Mesothelial cell of epicardium (in vitro differentiated cells): ENCODE results near the gene PTGIS. TPM values are rescaled to one million over a fixed set of nuclear protein-coding genes. Genes with fewer than 3 reads are reported as not detected.

Experiments used
- DNase-seq, 2 experiments: peaks; one replicate each; pipeline ENCODE4 v3.0.0; 2021; ENCODE audit warnings: low spot score in 2 of 2; ENCODE audit not compliant: unreplicated experiment in 2 of 2
- H3K27ac Mint-ChIP-seq: 2 replicates; pipeline ENCODE4 v1.8.0; 2021; ENCODE audit warnings: mixed read lengths
- H3K27me3 Mint-ChIP-seq: 2 replicates; pipeline ENCODE4 v1.8.0; 2021; ENCODE audit warnings: low read depth, mixed read lengths
- H3K36me3 Mint-ChIP-seq: 2 replicates; pipeline ENCODE4 v1.8.0; 2021; ENCODE audit warnings: mixed read lengths
- H3K4me1 Mint-ChIP-seq: 2 replicates; pipeline ENCODE4 v1.8.0; 2021; ENCODE audit warnings: mixed read lengths
- H3K4me3 Mint-ChIP-seq: 2 replicates; pipeline ENCODE4 v1.8.0; 2021; ENCODE audit warnings: mild to moderate bottlenecking, moderate library complexity, mixed read lengths
- H3K9me3 Mint-ChIP-seq: 2 replicates; pipeline ENCODE4 v1.8.0; 2021; ENCODE audit warnings: mixed read lengths
- total RNA-seq: library from RNA; stranded (reverse); gene quantifications from 3 replicates; pipeline ENCODE4 v1.2.1, GENCODE V29; 2021
- TF ChIP-seq, protein P1 (sequence below): fragments of 200-600 bp; sonication (generic); IDR thresholded peaks from one replicate; pipeline ENCODE4 v1.5.0; 2021; ENCODE audit warnings: antibody characterized with exemption; ENCODE audit not compliant: unreplicated experiment

PTGIS gene
- total RNA-seq, 1 donor from 2014 or later, result 113 TPM

- H3K4me3 Mint-ChIP-seq, result no peak overlapping the region
- peak overlapping the region; percentile 94 for H3K27ac Mint-ChIP-seq
- no peaks in the 10 kb centered on the region for H3K27me3 Mint-ChIP-seq
These were observed 13.5 kb upstream of the PTGIS start for GRCh38 chr20:49581482-49581881.

GRCh38 chr20:49580813-49581174 lies 12.9 kb upstream of the PTGIS start:
- H3K9me3 Mint-ChIP-seq, result peaks cover 14% of the 10 kb centered on the region
- H3K36me3 Mint-ChIP-seq, result peaks cover 5% of the 10 kb centered on the region
- TF ChIP-seq, protein P1, sequence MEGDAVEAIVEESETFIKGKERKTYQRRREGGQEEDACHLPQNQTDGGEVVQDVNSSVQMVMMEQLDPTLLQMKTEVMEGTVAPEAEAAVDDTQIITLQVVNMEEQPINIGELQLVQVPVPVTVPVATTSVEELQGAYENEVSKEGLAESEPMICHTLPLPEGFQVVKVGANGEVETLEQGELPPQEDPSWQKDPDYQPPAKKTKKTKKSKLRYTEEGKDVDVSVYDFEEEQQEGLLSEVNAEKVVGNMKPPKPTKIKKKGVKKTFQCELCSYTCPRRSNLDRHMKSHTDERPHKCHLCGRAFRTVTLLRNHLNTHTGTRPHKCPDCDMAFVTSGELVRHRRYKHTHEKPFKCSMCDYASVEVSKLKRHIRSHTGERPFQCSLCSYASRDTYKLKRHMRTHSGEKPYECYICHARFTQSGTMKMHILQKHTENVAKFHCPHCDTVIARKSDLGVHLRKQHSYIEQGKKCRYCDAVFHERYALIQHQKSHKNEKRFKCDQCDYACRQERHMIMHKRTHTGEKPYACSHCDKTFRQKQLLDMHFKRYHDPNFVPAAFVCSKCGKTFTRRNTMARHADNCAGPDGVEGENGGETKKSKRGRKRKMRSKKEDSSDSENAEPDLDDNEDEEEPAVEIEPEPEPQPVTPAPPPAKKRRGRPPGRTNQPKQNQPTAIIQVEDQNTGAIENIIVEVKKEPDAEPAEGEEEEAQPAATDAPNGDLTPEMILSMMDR, result no peak
- no peaks in the 10 kb centered on the region for H3K27me3 Mint-ChIP-seq
- DNase-seq, result no peak
- peaks cover 51% of the 10 kb centered on the region for H3K4me1 Mint-ChIP-seq
- no peak overlapping the region for H3K4me3 Mint-ChIP-seq
- peak overlapping the region; percentile 94 for H3K27ac Mint-ChIP-seq

More at GRCh38 chr20:49581482-49581881, 13.5 kb upstream of the PTGIS start:
- Mint-ChIP-seq H3K36me3 (peaks cover 5% of the 10 kb centered on the region), H3K9me3 (peaks cover 10% of the 10 kb centered on the region), H3K4me1 (peaks cover 51% of the 10 kb centered on the region)
- TF ChIP-seq, protein P1, result no peak
- no peak for DNase-seq

DNA sequence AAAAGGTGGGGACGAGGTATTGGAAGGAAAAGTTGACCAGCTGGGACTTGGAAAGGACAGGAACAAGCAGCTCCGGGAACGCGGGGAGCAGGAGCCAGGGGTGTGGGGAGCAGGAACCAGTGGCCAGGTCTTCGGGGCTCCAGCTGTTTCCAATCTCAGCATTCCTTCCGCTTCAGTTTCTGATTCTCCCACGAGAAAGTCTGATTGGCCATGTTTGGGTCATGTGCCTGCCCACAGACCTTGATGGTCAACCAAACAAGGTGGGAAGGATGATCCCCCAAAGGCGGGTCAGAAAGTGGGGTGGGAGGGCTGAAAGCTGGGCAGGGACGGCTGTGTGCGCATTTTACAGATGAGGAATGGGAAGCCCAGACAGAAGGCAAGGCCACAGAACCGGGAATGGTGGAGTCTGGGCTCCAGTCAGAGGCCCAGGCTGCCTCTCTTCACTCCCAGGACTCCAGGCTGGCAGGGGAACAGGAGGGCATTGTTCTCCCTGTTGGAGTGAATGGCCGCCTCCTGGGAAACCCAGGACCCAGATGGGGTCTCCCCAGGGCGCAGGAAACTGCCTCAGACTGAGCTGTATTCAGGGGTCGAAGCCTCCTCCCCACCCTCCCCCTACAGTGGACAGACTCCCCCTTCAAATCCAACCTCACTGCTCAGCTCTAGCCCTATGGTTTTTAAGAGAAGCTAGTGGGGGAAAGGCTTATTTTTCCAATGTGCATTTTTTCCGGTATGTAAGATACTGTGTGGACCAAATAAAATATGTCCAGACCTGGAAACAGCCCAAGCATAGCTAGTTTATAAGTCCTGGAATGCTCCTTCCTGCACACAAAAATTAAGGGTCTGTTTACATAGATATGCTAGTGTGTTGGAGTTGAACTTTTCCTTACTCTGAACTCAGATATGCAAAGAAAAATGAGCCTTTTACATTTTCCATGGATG lies 12.2 kb upstream of the PTGIS start:
- no peak for DNase-seq
- H3K27me3 Mint-ChIP-seq, result no peaks in the 10 kb centered on the region
- no peak overlapping the region for H3K4me3 Mint-ChIP-seq
- H3K36me3 Mint-ChIP-seq, result peaks cover 5% of the 10 kb centered on the region
- TF ChIP-seq, protein P1, result no peak
- H3K4me1 Mint-ChIP-seq, result peaks cover 45% of the 10 kb centered on the region
- H3K27ac Mint-ChIP-seq, result peak overlapping the region; percentile 94
- peaks cover 14% of the 10 kb centered on the region for H3K9me3 Mint-ChIP-seq

DNA sequence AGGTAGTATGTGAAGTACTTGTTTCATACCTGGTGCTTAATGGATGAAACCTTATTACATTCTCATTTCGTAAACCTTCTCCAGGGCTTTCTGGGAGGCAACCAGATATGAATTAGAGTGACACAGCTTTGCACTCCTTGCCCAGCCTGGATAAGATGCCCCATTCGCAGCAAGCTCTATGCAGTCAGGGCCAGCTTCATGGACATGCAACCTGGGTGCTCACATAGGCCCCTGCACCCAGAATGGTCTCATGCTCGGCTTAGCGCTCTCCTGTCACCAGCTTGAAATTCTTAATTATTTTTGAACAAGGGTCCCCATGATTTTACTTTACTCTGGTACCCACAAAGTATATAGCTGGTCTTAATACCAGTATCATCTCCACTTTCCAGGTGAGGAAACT lies 11.3 kb upstream of the PTGIS start:
- no peak for DNase-seq
- TF ChIP-seq, protein P1, result no peak
- H3K27ac Mint-ChIP-seq, result peak overlapping the region; percentile 94
- no peaks in the 10 kb centered on the region for H3K27me3 Mint-ChIP-seq
- H3K36me3 Mint-ChIP-seq, result peaks cover 5% of the 10 kb centered on the region
- H3K4me1 Mint-ChIP-seq, result peaks cover 37% of the 10 kb centered on the region
- H3K4me3 Mint-ChIP-seq, result no peak overlapping the region
- H3K9me3 Mint-ChIP-seq, result peaks cover 14% of the 10 kb centered on the region

GRCh38 chr20:49578436-49578835 lies 10.5 kb upstream of the PTGIS start:
- DNase-seq, result no peak
- peaks cover 4% of the 10 kb centered on the region for H3K36me3 Mint-ChIP-seq
- no peaks in the 10 kb centered on the region for H3K27me3 Mint-ChIP-seq
- TF ChIP-seq, protein P1, result no peak
- H3K27ac Mint-ChIP-seq, result peak overlapping the region; percentile 94
- H3K4me3 Mint-ChIP-seq, result no peak overlapping the region
- peaks cover 14% of the 10 kb centered on the region for H3K9me3 Mint-ChIP-seq
- peaks cover 30% of the 10 kb centered on the region for H3K4me1 Mint-ChIP-seq
